Endothelial cell of umbilical vein (primary cell): ENCODE data around the gene HSPB2.

ENCODE experiments used
- FOS ChIP-seq: IDR thresholded peaks from 2 replicates; pipeline ENCODE4 v1.6.1; 2011; ENCODE audit warnings: mild to moderate bottlenecking, low read length, moderate library complexity, borderline replicate concordance; ENCODE audit not compliant: insufficient read depth
- POLR2A ChIP-seq: IDR thresholded peaks from 2 replicates; pipeline ENCODE4 v1.6.1; 2012; ENCODE audit warnings: low read depth, mild to moderate bottlenecking, control low read depth, low read length
- POLR2AphosphoS5 ChIP-seq: IDR thresholded peaks from 2 replicates; pipeline ENCODE4 v1.6.1; 2012; ENCODE audit warnings: low read depth, mild to moderate bottlenecking, control low read depth, low read length, moderate library complexity; ENCODE audit not compliant: insufficient read depth
- TF ChIP-seq, protein P1 (sequence below), 2 donors: IDR thresholded peaks; 1 replicate in 1 of 2; 2 replicates in 1 of 2; pipeline ENCODE4 v1.5.1; 2011; ENCODE audit warnings: low read length in 2 of 2, mild to moderate bottlenecking in 2 of 2, moderate library complexity in 2 of 2, control low read depth in 1 of 2, inconsistent platforms in 1 of 2, low read depth in 1 of 2; ENCODE audit not compliant: insufficient read depth in 1 of 2; ENCODE audit errors: extremely low read depth in 1 of 2

DNA sequence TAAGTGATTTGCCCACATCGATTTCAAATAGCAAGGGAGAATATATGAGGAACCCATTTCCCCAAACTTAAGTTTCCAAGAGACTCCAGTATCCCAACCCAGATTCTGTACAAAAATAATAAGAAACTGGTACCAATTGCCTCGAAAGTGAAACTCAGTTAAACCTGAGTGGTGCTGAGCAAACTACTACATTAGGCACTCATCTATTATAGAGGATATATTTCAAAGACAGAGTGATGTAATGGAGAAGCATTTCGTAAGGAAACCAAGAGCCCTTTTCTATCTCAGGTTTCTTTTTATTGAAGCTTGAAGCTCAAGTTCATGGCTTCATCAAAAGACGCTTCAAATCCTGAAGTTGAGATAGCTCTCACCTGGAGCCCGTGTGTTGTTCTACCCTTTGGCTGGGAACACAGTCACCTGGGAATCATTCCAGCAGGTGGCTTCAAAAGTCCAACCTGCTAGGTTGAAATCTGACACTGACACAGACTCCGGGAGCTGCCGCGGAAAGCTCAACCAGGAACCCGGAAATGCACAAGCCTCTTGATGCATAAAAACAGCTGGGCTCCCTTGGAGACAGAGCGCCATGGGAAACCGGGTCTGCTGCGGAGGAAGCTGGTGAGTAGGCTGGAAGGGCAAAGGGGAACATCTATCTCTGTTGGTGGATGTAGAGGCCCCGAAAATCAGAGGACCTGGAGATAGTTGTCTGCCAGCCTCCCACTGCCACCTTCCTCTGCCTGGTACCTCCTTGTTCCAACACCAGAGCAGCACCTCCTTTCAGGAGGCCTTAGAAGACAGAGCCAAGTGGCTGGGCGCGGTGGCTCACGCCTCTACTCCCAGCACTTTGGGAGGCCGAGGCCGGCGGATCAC is 6.1 kb downstream of the HSPB2 start, which contains the start of gene C11orf52:
- TF ChIP-seq POLR2A (no peak), POLR2AphosphoS5 (no peak), FOS (no peak)
- TF ChIP-seq, protein P1, sequence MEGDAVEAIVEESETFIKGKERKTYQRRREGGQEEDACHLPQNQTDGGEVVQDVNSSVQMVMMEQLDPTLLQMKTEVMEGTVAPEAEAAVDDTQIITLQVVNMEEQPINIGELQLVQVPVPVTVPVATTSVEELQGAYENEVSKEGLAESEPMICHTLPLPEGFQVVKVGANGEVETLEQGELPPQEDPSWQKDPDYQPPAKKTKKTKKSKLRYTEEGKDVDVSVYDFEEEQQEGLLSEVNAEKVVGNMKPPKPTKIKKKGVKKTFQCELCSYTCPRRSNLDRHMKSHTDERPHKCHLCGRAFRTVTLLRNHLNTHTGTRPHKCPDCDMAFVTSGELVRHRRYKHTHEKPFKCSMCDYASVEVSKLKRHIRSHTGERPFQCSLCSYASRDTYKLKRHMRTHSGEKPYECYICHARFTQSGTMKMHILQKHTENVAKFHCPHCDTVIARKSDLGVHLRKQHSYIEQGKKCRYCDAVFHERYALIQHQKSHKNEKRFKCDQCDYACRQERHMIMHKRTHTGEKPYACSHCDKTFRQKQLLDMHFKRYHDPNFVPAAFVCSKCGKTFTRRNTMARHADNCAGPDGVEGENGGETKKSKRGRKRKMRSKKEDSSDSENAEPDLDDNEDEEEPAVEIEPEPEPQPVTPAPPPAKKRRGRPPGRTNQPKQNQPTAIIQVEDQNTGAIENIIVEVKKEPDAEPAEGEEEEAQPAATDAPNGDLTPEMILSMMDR (IDR thresholded peaks at IDR 0.05; ENCODE audit: extremely low read depth in 1 of 2, insufficient read depth in 1 of 2, low read depth in 1 of 2, low read length in 2 of 2) = no peak
